ENCODE measurements around the gene KRTAP10-5. TPM values are rescaled to one million over a fixed set of nuclear protein-coding genes. Genes with fewer than 3 reads are reported as not detected.
"Not testable (repeated sequence)": the region's sequence is repeated elsewhere in the genome, so short reads cannot be mapped to it uniquely, and the experiment has no call there.

KRTAP10-5 gene
- total RNA-seq, 1 donor from 2014 or later: not detected

DNA sequence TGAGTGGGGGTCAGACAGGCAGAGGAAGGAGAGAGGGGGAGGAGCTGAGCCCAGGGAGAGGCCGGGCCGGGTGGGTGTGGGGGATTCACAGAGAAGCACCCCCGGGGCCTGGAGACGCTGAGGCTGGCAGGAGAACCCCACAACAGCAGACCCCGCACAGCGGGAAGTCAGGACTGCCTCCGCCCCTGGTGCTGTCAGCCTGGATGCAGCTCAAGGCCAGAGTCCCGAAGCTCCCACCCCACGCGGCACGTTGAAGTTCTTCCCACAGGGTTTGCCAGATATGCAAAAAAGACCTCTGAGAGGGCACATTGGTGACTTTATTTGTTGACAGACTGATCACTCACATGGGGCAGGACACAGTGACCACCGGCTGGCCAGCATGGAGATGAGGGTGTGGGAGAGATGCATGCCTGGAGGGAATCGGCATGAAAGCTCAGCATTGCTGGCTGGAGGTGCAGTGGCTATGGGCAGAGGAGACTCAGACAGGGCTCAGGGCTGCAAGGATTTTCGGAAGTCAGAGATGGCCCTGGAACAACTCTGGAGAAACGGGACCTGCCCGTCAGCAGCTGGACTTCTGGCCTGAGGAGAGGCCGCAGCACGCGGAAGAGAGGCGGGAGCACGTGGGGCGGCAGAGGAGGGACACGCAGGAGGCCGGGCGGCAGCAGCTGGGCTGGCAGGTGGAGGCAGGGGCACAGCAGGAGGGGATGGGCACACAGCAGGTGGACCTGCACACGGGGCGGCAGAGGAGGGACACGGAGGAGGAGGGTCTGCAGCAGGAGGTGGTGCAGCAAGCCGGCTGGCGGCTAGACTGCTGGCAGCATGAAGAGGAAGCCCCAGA lies 22.7 kb downstream of the KRTAP10-5 start:
- intact Hi-C loops (cut with DNase I): no loop called here
- DNase-seq: no peak
- no peak for ATAC-seq (ENCODE audit: poor library complexity)

DNA sequence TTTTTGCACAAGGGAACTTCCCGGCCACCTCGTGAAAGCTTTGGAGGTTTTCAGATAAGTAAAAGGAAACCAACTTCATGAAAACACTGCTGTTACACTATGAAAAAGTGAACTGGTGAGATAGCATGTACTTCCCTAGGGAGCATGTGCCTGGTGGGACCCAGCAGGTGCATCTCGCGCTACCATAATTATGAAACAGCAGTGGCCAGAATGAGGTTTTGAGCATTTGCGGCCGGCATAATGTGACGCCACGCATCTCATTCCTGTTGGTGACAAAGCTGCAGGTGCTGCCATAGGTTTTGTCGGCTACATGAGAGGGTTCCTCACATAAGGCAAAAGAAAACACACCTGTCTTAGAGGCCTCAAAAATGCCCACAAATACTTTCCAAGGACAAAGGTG lies 23.5 kb downstream of the KRTAP10-5 start:
- ATAC-seq (ENCODE audit: poor library complexity) (no peak), DNase-seq (no peak)
- intact Hi-C loops (cut with DNase I): no loop called here

DNA sequence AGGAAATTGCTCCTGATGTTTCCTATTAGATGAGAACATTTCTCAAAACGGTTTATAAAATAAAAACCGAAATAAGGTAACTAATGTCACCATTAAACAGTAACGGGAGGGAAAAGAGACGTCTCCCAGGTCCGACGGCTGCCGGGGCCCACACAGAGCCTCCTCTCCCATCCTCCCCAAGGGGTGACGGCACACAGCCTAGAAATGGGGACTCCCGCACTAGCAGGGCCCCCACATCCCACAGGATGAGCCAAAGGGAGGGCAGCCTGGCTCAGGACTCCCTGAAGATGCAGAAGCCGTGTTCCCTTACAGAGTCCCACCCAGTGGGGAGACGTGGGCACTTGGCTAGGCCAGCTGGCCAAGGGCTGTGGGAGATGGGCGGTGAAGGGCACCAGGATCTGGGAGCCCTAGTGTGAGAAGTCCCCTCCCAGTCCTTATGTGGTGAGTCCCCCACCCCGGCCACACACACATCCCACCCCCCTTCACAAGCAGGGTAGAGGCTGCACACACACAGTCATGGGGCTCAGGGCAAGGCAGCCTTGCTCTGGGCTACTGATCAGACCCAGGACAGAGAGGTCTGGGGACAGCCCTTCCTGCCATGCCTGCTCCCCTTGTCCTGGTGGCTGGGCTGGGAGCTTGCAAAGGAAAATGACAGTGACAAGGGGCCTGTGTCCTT lies 25.1 kb downstream of the KRTAP10-5 start:
- no peak for DNase-seq
- no peak for ATAC-seq (ENCODE audit: poor library complexity)
- intact Hi-C loops (cut with DNase I): no loop called here

DNA sequence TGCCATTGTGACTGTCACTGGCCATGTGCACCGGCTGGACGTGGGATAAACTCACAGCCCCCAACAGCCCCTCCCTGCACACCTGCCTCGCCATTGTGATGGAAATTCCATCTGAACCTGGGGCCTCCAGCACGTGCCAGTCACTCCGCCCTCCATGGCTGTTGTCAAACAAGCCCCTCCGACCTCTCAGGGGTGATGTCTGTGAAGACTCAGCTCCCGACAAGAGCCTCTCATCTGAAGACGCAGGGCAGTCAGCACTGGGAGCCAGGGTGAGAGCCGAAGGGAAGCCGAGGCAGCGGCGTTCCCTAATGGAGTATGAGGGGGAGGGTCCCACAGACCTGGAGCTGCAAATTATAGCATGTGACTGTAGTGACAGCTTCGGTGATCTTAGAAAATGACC lies 27.7 kb downstream of the KRTAP10-5 start:
- intact Hi-C loops (cut with DNase I): no loop called here
- no peak for DNase-seq
- no peak for ATAC-seq (ENCODE audit: poor library complexity)

DNA sequence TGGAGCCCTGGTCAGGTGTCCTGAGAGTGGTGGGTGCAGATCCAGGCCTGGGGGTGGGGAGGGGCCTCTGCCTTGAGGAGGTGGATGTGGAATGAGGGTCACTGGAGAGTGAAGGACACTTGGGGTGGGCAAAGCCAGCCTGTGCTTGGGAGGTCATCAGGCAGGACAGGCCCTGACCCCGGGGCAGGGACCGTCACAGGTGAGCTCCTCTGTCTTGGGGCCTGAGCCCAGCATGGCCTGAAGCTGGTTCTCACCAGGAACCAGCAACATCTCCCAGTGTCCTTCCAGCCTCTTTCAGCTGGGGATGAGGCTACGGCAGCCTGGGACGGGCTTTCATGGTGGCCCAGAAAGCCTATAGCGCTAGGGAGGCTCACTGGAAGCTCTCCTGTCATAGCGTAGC lies 28.3 kb downstream of the KRTAP10-5 start:
- intact Hi-C loops (cut with DNase I): no loop called here
- ATAC-seq (ENCODE audit: poor library complexity): no peak
- DNase-seq: no peak

DNA sequence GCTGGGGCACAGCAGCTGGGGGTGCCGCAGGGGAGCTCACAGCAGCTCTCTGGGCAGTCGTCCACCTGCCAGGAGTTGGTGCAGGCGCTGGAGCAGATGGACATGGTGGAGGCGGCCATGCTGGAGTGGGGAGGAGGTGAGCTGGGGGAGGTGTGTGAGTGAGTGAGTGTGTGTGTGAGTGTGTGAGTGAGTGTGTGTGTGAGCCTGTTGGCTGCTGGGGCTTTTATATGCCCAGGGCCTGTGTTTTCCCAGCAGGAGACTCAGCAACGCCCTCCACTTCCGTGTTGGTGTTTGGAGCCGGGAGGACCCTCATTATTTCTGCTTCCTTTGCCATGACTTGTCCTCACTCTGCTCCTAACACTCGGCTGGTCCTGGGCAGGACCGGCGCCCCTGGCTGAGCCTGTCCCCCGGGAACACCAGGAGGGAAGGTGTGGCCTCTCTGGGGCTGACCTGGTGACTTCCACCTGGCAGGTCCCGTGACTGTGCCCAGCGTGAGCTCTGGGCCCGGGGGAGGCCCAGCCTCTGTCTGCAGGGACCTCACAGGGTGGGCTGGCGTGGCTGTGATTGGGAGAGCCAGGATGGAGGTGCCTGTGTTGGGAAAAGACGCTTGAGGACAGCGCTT lies 29.0 kb downstream of the KRTAP10-5 start, which contains the start of gene KRTAP10-2:
Gene KRTAP10-2 (minus strand): TSS at position 166 of the 622 bp plus-strand sequence. CDS start 47 bp downstream, at position 119.
- DNase-seq (no peak), ATAC-seq (ENCODE audit: poor library complexity) (no peak)
- intact Hi-C loops (cut with DNase I): no loop called here

DNA sequence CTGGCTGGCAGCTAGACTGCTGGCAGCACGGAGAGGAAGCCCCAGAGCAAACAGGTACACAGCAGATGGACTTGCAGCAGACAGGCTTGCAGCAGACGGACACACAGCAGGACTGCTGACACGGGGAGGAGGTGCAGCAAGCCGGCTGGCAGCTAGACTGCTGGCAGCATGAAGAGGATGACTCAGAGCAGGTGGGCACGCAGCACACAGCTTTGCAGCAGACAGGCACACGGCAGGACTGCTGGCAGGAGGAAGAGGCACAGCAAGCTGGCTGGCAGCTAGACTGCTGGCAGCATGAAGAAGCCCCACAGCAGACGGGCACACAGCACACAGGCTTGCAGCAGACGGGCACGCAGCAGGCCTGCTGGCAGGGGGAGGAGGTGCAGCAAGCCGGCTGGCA lies 29.6 kb downstream of the KRTAP10-5 start:
- no peak for ATAC-seq (ENCODE audit: poor library complexity)
- no peak for DNase-seq
- intact Hi-C loops (cut with DNase I): no loop called here

DNA sequence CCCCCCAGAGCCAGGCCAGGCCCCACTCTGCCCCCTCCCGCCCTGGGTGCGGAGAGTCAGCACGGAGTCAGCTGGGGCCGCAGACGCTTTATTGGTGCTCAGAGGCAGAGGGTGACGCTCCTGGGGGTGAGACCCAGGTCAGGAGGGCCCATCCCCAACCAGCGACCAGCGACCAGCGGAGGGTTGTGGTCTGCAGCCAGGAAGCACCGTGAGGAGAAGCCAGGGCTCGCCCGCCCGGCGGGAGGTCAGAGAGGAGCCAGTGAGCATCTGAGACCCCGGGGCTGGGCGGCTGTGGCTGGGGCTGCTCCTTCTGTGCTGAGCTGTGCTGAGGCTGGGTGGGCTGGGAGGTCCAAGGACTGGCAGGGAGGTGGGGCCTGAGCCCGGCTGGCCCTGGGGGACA lies 30.1 kb downstream of the KRTAP10-5 start:
- ATAC-seq (ENCODE audit: poor library complexity); DNase-seq: not testable (repeated sequence)

DNA sequence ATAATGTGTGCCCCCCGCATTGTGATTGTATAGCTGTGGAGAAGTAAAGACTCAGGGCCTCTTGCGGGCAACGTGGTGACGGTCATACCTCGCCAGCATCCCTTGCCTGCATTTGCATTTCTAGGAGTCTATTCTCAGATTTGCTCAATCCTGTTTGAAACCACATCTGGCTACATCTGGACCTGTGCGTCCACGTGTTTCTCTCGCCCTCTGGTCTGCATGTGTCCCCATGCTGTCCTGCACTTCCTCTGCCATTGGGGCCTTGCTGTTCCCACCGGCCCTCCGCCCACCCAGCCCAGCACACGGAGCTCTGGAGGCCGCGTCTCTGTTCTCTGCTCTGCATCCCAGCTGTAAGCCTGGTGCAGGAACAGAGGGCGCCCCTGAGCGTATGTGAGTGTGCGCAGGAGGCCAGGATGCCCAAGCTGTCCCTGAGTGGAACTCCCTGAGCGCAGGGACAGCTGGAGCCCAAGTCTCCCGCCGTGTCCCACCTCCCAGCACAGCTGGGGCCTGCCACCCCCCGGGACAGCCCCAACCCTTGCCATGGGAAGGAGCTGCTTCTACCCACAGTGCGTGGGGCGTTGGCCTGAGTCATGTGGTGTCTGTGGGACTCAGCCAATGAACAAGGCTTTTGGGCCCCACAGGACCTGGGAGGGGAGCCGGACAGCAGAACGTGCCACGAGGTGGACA lies 30.7 kb downstream of the KRTAP10-5 start:
- ATAC-seq (ENCODE audit: poor library complexity) (no peak), DNase-seq (no peak)
- intact Hi-C loops (cut with DNase I): no loop called here

More for the DNA sequence above, 30.1 kb downstream of the KRTAP10-5 start:
- intact Hi-C loops (cut with DNase I): not testable (repeated sequence)

DNA sequence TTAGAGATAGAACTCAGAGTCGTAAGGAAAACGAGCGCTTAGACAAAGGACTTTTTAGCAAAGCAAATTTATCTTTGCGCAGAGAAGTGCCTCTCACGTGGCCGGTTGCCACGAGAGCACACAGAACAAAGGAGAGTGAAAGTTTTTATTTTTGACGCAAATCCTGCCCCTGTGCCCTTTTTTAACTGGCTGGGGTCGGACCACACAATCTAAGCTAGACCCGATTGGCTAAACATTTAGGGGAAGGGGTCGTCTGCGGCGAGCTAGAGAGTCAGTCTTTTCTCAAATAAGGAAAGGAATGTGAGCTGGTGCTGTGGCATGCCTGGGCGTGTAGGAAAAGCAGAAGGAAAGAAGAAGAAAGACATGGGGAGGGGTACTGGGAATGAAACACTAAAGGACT lies 31.5 kb downstream of the KRTAP10-5 start:
- DNase-seq: no peak
- no peak for ATAC-seq (ENCODE audit: poor library complexity)
- intact Hi-C loops (cut with DNase I): no loop called here

DNA sequence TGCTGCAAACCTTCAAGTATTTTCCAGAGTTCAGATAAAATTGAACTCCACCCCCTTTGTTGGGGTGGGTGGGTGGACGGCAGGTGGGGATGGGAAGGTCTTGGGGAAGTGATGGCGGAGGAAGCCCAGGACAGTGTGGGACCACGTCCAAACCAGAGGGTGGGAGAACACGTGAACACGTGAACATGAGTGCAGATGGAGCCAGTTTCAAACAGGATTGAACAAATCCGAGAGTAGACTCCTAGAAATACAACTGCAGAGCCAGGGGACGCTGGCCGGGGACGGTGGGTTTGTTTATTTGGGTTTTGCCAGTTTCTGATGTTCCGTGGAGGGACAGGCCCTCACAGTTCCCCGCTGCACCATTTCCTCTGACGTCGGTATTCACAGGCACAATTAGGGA lies 32.0 kb downstream of the KRTAP10-5 start:
- intact Hi-C loops (cut with DNase I): no loop called here
- no peak for ATAC-seq (ENCODE audit: poor library complexity)
- DNase-seq: no peak

DNA sequence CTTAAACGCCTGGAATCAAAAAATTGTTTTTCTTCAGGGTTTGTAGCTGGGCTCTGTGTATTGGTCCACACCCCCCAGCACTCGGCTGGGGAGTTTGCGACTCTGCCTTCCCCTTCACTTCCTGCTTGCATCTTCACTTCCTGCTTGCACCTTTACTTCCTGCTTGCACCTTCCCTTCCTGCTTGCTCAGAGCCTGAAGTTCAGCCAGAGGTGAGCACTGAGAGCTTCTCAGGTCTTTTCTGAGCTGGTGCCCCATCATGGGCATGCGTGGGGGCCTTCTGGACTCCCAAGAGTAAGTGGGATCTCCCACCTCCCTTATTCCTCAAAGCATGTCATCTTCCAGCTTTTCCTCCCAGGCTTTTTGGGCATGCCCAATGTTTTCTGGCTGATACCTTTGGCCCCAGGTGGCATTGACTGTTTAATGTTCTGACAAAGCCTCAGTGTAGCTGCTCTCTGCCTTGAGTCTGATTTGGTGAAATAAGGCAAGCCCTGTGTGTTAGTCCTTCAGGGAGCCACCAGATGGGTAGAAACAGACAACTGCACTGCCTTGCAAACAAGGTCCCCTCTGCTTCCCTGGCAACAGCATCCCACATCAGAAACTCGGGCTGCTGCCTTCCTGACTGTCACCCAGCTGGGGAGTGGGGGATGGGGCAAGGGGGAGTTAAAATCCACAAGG lies 32.6 kb downstream of the KRTAP10-5 start:
- DNase-seq (no peak), ATAC-seq (ENCODE audit: poor library complexity) (no peak)
- intact Hi-C loops (cut with DNase I): no loop called here

DNA sequence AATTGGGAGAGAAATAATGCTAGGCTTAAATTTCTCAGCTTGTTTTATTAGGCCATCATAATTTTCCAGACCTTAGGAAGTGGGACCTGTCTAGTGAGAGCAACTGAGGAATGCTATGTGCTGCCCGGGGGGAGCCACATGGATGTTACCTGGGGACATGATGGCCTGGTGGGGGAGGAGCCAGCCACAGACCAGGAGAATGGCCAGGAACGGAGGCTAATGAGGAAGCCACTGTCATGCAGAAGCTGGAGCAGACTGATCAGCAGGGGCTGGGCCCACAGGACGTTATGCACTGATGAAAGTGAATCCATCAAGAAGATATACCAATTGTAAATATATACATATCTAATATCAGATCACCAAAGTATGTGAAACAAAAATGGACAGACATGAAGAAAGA lies 35.8 kb downstream of the KRTAP10-5 start:
- intact Hi-C loops (cut with DNase I): no loop called here
- ATAC-seq (ENCODE audit: poor library complexity) (no peak), DNase-seq (no peak)

DNA sequence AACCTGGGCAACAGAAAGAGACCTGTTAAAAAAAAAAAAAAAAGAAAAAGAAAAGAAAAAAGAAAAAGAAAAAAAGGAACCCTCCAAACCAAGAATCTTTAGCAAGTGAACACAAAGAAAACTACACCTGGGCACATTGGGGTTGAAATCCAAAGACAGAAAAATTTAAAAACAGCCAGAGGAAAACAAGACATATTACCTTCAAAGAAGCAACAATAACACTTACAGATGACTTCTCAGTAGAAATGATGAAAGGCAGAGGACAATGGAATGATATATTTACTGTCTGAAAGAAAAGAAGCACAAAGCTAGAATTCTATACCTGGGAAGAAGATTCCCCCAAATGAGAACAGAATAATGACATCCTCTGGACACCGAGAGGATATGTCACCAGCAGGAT lies 37.7 kb downstream of the KRTAP10-5 start:
- DNase-seq (no peak), ATAC-seq (ENCODE audit: poor library complexity) (no peak)
- intact Hi-C loops (cut with DNase I): no loop called here

DNA sequence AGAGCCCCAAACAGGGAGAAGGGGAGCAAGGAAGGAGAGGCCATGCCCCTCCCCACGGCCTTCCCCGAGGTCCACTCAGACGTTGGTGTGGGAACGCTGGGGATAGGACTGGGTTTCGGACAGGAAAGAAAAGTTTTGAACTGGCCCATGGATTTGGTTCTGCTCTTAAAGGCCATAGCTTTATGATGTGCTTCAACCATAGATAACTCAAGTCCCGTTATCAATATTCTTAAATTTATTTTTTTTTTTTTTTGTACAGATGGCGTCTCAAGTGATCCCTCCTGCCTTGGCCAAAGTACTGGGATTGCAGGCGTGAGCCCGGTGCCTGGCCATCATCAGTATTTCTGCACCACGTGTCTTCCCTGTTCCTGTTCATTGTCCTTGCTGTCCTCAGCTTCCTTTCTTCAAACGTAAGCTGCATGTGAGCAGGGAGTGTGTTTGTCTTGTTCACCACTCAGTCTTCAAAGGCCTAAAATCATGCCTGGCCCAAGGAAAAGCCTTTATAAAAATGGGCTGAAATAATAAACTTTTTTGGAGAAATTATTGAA lies 39.6 kb downstream of the KRTAP10-5 start:
- no peak for DNase-seq
- intact Hi-C loops (cut with DNase I): no loop called here
- no peak for ATAC-seq (ENCODE audit: poor library complexity)

DNA sequence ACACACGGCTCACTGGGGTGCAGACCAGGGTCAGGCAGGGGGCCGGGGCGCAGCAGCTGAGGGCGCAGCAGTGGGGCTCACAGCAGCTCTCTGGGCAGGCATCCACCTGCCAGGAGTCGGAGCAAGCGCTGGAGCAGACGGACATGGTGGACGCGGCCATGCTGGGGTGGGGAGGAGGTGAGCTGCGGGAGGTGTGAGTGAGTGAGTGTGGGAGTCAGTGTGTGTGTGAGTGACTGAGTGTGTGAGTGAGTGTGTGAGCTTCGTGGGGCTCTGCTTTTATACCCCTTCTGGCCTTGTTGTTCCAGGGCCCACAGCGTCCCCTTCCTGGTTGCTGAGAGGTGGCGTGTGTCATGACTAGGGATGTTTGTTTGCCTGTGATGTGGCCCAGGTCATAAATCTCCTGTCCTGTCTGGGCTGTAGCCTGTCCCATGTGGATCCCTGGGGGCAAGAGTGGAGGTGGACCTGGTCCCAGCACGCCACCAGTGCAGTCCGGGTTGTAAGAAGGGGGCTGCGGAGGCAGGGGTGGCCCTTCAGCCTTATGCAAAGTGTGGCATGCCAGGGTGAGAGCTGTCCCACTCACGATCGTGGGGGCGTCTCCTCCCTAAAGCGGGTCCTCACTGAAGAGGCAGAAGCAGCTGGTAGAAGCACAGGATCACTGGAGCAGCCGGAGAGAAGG lies 40.3 kb downstream of the KRTAP10-5 start, which contains the start of gene KRTAP10-1:
Gene KRTAP10-1 (minus strand): TSS at position 205 of the 676 bp plus-strand sequence. CDS start 45 bp downstream, at position 160.
- ATAC-seq (ENCODE audit: poor library complexity) (no peak), DNase-seq (peak; percentile 32)
- intact Hi-C loops (cut with DNase I): no loop called here

DNA sequence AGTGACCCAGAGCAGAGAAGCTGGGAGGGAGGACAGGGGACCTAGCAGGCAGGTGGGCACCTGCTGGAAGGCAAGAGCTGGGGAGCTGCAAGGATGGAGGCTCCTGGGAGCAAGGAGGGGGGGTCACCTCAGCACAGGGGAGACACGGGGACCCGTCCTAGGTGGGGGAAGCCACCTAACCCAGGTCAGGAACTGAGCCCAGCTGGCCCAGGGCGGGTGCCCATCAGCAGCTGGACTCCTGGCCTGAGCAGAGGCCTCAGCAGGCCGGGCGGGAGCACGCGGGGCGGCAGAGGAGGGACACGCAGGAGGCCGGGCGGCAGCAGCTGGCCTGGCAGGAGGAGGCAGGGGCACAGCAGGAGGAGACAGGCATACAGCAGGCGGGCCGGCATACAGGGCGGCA lies 41.4 kb downstream of the KRTAP10-5 start:
- ATAC-seq (ENCODE audit: poor library complexity): no peak
- DNase-seq: no peak
- intact Hi-C loops (cut with DNase I): no loop called here

Data from Right ventricle myocardium superior (tissue), 1 donor.